Tongue (tissue), 2 donors: Measurements from ENCODE around the gene SLC27A2. TPM values are rescaled to one million over a fixed set of nuclear protein-coding genes. Genes with fewer than 3 reads are reported as not detected.
A peak's percentile ranks its signal among the peaks of the same experiment; 100 is the strongest.

Experiments used
- DNase-seq: peaks from one replicate; pipeline ENCODE4 v3.0.0-alpha.2; 2015
- total RNA-seq: library from RNA; depleted of rRNA; stranded (reverse); fragments of >200 nt; gene quantifications from one replicate; pipeline ENCODE4 v1.2.3, GENCODE V29; 2014

Gene SLC27A2
- total RNA-seq, 1 donor from 2014 or later, result 0.31 TPM

GRCh38 chr15:50241684-50242450 is 59.9 kb downstream of the SLC27A2 start:
- no peak for DNase-seq

DNA sequence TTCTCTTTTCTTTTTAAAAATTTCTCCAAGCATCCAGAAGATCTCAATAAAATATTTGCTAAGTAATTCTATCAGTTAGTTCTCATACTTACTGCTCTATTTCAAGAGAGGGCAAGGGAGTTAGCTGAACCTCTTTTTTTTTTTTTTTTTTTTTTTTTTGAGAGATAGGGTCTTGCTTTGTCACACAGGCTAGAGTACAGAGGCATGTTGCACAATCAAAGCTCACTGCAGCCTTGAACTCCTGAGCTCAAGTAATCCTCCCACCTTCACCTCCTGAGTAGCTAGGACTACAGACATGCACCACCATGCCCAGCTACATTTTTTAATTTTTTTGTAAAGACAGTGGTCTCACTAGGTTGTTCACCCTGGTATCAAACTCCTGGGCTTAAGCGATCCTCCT is 62.2 kb downstream of the SLC27A2 start:
- no peak for DNase-seq

- no peak for DNase-seq
Measured at GRCh38 chr15:50244959-50245624, 63.1 kb downstream of the SLC27A2 start.

DNA sequence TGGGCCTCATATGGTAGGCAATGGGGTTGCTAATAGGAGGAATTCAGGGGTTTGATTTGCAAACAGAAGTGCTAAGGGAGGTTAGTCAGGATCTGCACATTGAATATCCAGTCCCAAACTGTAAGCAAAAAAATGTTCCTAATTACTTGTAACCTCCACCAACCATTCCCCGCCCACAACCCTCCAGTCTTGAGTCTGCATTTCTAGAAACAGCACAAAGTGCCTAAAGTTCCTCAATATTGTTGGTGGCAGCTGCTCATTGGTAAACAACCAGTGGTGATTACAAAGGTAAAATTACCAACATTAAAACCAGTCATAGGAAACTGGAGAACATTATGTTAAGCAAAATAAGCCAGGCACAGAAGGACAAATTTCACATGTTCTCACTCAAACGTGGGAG is 64.6 kb downstream of the SLC27A2 start:
- DNase-seq, result no peak

DNA sequence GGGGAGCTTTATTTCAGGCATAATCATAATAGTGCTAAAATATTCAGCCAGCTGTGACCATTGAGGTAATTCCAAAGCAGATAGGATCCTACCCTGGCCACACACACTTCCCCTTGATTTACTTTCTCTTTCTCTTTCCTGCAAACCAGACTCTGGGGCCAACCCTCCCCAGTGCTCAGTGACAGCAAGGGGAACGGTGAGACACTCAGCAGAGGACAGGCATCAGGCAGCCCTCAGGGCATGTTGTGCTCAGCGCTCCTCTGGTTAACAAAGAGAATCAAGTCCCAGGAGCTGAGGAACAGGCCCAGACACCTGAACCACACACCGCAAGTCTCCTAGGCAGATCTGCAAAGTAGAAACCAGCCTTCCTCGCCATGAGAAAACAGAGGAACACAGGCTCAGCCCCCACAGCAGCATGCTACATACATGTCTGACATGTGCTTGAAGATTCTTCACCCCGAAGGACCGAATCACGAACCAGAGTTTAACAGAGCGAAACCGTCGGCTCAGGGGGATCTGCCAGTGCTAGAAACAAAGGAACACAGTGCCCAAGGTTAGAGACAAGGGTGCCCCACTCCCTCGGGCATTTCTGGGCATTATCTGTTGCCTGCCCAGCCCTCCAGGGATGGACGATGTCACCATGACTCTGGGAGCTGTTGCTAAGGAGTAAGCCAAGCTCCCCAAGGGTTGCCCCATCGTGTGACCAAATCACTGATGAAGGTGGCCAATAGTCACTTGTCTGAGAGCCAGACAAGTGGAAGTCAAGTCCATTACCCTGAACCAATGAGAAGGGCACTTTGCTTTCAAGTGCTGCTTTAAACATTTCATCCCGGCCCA is 66.0 kb downstream of the SLC27A2 start:
- DNase-seq, result peak; percentile 17

DNA sequence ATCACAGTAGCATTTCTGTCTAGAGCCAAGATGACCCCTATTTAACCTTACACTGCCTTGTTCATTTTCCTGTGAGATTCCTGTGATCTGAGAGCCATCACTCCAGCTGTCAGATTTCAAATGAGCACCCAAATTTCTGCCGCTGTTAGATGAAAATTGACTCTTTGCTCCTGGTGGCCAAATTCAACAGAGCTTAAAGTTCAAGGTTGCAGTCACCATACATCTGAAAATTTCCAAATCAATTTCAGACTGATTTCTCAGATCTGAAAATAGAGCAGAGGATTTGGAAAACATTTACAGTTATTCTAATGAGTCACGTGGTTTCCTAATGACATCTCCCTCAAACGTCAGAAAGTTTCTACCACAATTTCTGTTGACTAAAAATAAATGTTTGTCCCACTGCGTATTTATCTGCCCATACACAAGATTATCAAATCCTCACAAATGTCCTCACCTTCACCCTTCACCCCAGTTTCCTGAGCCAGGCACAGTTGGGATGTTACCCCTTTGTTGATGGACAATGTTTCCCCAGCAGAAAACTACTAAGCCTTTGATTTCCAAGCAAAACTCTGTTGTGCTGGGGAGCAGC is 67.1 kb downstream of the SLC27A2 start:
- no peak for DNase-seq

- no peak for DNase-seq
Measured at GRCh38 chr15:50249704-50250103, 67.7 kb downstream of the SLC27A2 start.

- no peak for DNase-seq
Measured at GRCh38 chr15:50250760-50251394, 68.9 kb downstream of the SLC27A2 start.

DNA sequence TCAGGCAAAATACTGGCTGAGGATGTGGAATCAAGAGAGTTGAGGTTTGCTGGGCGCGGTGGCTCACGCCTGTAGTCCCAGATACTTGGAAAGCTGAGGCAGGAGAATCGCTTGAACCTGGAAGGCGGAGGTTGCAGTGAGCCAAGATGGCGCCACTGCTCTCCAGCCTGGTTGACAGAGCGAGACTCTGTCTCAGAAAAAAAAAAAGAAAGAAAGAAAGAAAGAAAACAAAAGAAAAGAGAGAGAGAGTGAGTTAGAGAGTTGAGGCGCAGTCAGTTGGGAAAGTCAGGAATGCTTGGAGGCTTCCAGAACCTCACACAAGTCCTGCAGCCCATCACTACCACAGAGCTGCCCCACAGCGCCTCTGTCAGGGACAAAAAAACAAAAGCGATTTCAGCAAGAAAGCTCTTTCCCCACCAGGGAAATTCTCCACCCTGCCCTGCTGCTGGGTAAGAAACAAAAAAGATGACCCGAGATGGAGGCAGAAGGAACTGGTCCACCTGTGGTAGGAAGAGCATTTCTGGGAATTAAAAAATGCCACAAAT is 69.7 kb downstream of the SLC27A2 start:
- DNase-seq, result no peak

DNA sequence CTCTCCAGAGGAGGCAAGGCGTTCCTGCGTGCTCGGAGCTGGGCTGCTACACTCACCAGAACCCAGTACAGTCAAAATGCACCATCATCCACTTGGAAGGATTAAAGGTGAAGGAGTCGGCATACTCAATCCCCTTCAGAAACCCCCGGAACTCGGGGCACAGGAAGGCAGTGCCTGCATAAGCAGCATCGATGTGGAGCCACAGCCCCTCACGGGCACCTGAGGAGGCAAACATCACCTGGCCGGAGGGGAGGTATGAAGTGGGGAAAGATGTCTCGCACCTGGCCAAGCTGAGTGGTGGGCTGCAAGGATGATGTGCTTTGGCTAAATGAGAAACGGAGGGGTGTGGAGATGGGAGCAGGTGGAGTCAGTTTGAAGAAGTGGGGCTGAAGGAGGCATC is 70.6 kb downstream of the SLC27A2 start:
- no peak for DNase-seq

DNA sequence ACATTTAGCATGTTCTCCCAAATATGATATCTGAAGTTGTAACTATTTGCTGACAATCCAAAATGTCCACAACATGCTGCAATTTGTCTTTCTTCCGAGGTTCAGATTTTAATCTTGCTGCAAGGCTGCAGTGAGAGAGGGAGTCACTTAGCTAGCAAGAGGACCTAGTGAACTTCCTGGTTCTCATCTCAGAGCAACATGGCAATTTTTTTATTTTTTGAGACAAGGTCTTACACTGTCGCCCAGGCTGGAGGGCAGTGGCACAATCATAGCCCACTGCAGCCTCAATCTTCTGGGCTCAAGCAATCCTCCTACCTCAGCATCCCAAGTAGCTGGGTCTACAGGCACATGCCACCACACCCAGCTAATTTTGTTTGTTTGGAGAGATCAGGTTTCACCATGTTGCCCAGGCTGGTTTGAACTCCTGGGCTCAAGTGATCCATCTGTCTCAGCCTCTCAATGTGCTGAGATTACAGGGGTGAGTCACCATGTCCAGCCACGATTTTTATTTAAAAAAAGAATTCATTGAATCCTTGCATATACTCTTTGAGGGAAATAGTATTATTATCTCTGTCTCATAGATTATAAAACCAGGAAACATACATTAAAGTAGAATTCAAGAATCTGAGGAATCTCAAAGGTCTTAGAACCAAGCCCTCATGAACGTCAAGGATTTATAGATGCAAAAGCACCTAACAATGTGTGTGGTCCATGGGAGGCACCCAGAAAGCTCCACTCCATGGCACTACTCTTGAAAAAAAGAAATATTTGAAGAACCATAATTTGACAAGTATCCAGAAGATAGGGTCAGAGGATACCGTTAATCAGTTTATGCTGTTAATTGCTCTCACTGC is 74.4 kb downstream of the SLC27A2 start:
- DNase-seq, result no peak

DNA sequence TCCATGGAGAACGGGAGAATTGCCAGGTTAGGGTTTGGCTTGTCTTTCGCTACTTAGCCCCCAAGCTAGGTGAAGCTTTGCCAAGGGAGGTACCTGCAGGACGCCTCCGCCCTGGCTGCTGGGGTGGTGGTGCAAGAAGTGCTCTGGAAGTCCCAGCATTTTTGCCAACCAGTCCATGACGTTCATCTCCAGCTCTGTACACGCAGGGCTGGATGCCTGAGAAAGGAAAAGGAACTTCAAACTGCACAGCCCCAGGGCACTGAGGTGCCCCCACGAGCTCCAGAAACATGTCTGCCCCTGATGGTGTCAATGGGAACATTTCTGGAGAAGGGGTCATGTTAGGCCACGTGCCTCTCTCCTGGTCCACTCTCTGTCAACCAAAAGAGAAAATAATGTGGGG is 75.3 kb downstream of the SLC27A2 start:
- DNase-seq, result no peak

GRCh38 chr15:50257924-50258323 is 75.9 kb downstream of the SLC27A2 start:
- no peak for DNase-seq

GRCh38 chr15:50259276-50259675 is 77.3 kb downstream of the SLC27A2 start:
- no peak for DNase-seq

DNA sequence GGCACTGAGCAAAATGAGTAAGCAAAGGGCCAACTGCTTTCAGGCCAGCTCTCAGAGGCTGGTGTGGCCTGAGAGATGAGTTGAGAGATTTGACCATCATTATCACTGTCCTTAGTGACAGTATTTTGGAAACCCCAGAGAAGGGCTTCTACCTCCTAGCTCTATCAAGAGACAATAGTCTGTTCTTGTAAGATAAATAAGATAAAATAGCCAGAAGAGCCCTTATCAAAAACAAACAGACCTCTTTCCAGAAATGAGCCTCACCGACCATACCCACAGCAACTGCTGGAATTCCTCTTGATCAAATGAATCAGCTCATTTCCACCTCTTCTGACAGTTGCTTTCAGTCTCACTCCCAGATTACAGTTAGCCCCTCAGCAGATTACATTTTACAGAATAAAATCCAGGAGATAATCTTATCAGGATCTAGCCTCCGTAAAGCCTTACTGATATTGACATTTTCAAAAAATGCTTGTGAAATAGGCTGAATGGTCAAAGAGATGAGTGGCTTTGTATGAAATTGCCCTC is 79.0 kb downstream of the SLC27A2 start:
- no peak for DNase-seq

GRCh38 chr15:50261981-50262380 is 80.0 kb downstream of the SLC27A2 start:
- DNase-seq, result no peak

DNA sequence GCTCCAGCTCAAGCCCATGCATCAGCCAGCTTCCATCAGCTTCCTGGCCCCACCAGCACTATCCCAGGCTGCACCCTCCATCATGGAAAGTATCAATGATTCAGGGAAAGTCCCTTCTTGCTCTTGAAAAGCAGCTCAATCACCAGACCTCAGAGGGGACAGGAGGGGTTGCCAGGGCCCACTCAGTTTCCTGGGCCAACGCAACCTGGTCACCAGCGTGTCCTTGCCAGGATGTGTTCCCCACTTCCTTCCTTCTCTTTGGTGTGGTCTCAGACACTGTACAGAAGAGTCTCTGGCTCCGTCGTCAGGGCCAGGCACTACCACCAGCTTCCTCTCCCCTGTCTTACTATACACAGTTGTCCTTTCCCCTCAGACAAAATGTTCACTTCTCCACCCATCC is 80.5 kb downstream of the SLC27A2 start:
- no peak for DNase-seq

GRCh38 chr15:50265620-50266019 is 83.6 kb downstream of the SLC27A2 start, which contains the start of gene HDC:
Gene HDC, minus strand, starts transcription at chr15:50265726. Its CDS starts 103 bp downstream, at chr15:50265623.
- no peak for DNase-seq

DNA sequence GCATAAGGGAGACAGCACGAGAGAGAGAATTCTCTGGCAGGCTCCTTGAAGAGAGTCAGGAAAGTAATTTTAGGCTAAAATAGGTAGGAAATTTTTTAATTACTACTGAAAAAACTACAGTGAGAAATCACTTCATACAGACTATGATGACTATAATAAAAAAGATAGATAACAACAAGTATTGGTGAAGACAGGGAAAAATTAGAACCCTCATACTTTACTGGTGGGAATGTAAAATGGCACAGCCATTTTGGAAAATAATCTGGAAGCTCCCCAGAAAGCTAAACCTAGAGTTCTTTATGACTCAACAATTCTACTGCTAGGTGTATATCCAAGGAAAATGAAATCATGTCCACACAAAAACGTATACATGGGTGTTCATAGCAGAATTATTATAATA is 85.6 kb downstream of the SLC27A2 start:
- no peak for DNase-seq

DNA sequence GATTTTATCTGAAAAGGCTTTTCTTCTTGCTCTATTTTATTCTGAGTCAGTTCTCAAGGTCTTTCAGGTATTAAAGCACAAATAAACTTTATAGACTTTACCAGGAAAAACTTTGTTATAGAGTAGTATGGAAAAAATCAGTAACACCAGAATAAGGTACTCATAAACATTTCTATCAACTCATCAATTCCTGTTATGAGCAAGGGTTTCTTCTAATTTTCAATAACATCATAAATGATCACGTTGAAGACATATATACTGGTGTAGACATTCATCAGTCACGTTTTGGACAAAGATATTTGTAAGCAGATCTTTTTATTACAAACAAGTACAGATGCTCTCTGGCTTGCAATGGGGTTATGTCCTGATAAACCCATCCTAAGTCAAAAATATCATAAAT is 93.1 kb downstream of the SLC27A2 start:
- DNase-seq, result no peak

- no peak for DNase-seq
Measured at GRCh38 chr15:50275908-50276307, 93.9 kb downstream of the SLC27A2 start.
